Liver (tissue), 9 donors: ENCODE results near the gene ADTRP. TPM values are rescaled to one million over a fixed set of nuclear protein-coding genes. Genes with fewer than 3 reads are reported as not detected.
"Not testable (repeated sequence)": the region's sequence is repeated elsewhere in the genome, so short reads cannot be mapped to it uniquely, and the experiment has no call there.

Experiments
- DNase-seq: peaks from one replicate; pipeline ENCODE4 v3.0.0-alpha.2; 2017; ENCODE audit warnings: low spot score
- H3K27ac ChIP-seq, 2 donors: one replicate each; pipeline ENCODE4 v1.7.0; 2013; ENCODE audit warnings: inconsistent platforms in 2 of 2, low read length in 2 of 2, control low read depth in 1 of 2, low read depth in 1 of 2, mild to moderate bottlenecking in 1 of 2
- H3K27me3 ChIP-seq, 4 donors: one replicate each; pipeline versions ENCODE4 v1.6.1 to v1.7.0; 2013; ENCODE audit warnings: low read length in 3 of 4, inconsistent platforms in 1 of 4, mild to moderate bottlenecking in 1 of 4, moderate library complexity in 1 of 4; ENCODE audit not compliant: control insufficient read depth in 4 of 4, insufficient read depth in 4 of 4
- H3K36me3 ChIP-seq, 4 donors: one replicate each; pipeline versions ENCODE4 v1.6.1 to v1.7.0; 2013; ENCODE audit warnings: low read length in 3 of 4, mild to moderate bottlenecking in 3 of 4, low read depth in 1 of 4, moderate library complexity in 1 of 4; ENCODE audit not compliant: control insufficient read depth in 4 of 4, insufficient read depth in 3 of 4
- H3K4me1 ChIP-seq, 4 donors: one replicate each; pipeline versions ENCODE4 v1.6.1 to v1.7.0; 2013; ENCODE audit warnings: low read length in 3 of 4, mild to moderate bottlenecking in 3 of 4, moderate library complexity in 1 of 4; ENCODE audit not compliant: control insufficient read depth in 4 of 4, insufficient read depth in 4 of 4
- H3K4me3 ChIP-seq, 3 donors: one replicate each; pipeline versions ENCODE4 v1.6.1 to v1.7.0; 2013; ENCODE audit warnings: low read length in 3 of 3, control low read depth in 1 of 3, low read depth in 1 of 3, mild to moderate bottlenecking in 1 of 3
- H3K9ac ChIP-seq, 2 donors: one replicate each; pipeline ENCODE4 v1.7.0; 2013; ENCODE audit warnings: low read length in 2 of 2, mild to moderate bottlenecking in 2 of 2, moderate library complexity in 2 of 2, control low read depth in 1 of 2, low read depth in 1 of 2
- H3K9me3 ChIP-seq, 4 donors: one replicate each; pipeline versions ENCODE4 v1.6.1 to v1.7.0; 2013; ENCODE audit warnings: low read length in 3 of 4; ENCODE audit not compliant: control insufficient read depth in 4 of 4
- EGR1 ChIP-seq, 2 donors: IDR thresholded peaks; 2 replicates each; pipeline ENCODE4 v1.6.1; 2016 to 2018; ENCODE audit warnings: antibody characterized with exemption in 2 of 2, low read depth in 2 of 2
- FOXA1 ChIP-seq: IDR thresholded peaks from 2 replicates; pipeline ENCODE4 v1.6.1; 2016; ENCODE audit warnings: antibody characterized with exemption
- FOXA2 ChIP-seq: IDR thresholded peaks from 2 replicates; pipeline ENCODE4 v1.6.1; 2016; ENCODE audit warnings: antibody characterized with exemption
- GABPA ChIP-seq, 2 donors: IDR thresholded peaks in 1 of 2; conservative IDR thresholded peaks in 1 of 2; 2 replicates each; pipeline ENCODE4 v1.6.1; 2016; ENCODE audit warnings: antibody characterized with exemption in 2 of 2, mild to moderate bottlenecking in 1 of 2, moderate library complexity in 1 of 2
- HNF4A ChIP-seq, 2 donors: conservative IDR thresholded peaks; 2 replicates each; pipeline ENCODE4 v1.6.1; 2016; ENCODE audit warnings: antibody characterized with exemption in 2 of 2, mild to moderate bottlenecking in 2 of 2
- HNF4G ChIP-seq: IDR thresholded peaks from 2 replicates; pipeline ENCODE4 v1.6.1; 2016; ENCODE audit warnings: antibody characterized with exemption
- JUND ChIP-seq, 2 donors: IDR thresholded peaks; 2 replicates each; pipeline ENCODE4 v1.6.1; 2016; ENCODE audit warnings: antibody characterized with exemption in 2 of 2
- NR2F2 ChIP-seq: IDR thresholded peaks from 2 replicates; pipeline ENCODE4 v1.6.1; 2016; ENCODE audit warnings: antibody characterized with exemption
- RAD21 ChIP-seq, 2 donors: IDR thresholded peaks; 2 replicates each; pipeline ENCODE4 v1.6.1; 2016; ENCODE audit warnings: antibody characterized with exemption in 2 of 2, mild to moderate bottlenecking in 2 of 2
- RXRA ChIP-seq, 2 donors: IDR thresholded peaks; 2 replicates each; pipeline ENCODE4 v1.6.1; 2017 to 2018; ENCODE audit warnings: antibody characterized with exemption in 2 of 2, mild to moderate bottlenecking in 1 of 2
- SP1 ChIP-seq: IDR thresholded peaks from 2 replicates; pipeline ENCODE4 v1.6.1; 2018; ENCODE audit warnings: antibody characterized with exemption, mild to moderate bottlenecking
- TAF1 ChIP-seq: conservative IDR thresholded peaks from 2 replicates; pipeline ENCODE4 v1.6.1; 2016; ENCODE audit warnings: antibody characterized with exemption, mild to moderate bottlenecking
- YY1 ChIP-seq: IDR thresholded peaks from 2 replicates; pipeline ENCODE4 v1.6.1; 2016; ENCODE audit warnings: antibody characterized with exemption, mild to moderate bottlenecking
- WGBS: extraction: QIAGEN DNeasy Blood & Tissue Kit; methylation state at CpG from one replicate; pipeline ENCODE4 v1.1.7; 2013; 5-methylcytosine and 5-hydroxymethylcytosine counted together
- polyA plus RNA-seq, 2 donors: library from polyadenylated mRNA; stranded (reverse) in 1 of 2; unstranded in 1 of 2; fragments of 200-250 nt in 1 of 2; fragments of >200 nt in 1 of 2; fragmentation: Nextera tagmentation in 1 of 2; extraction: Ambion mirVana in 1 of 2; gene quantifications; one replicate each; pipeline versions ENCODE4 v1.2.1 to v1.2.3, GENCODE V29; 2013 to 2015
- total RNA-seq, 2 donors: library from RNA; depleted of rRNA; stranded (reverse); fragments of >200 nt; gene quantifications; one replicate each; pipeline ENCODE4 v1.2.3, GENCODE V29; 2014
- TF ChIP-seq, protein P1 (sequence below): IDR thresholded peaks from 2 replicates; pipeline ENCODE4 v1.6.1; 2016; ENCODE audit warnings: antibody characterized with exemption, mild to moderate bottlenecking
- TF ChIP-seq, protein P2 (sequence below): IDR thresholded peaks from 2 replicates; pipeline ENCODE4 v1.6.1; 2016; ENCODE audit warnings: antibody characterized with exemption
- TF ChIP-seq, protein P3 (sequence below): IDR thresholded peaks from 2 replicates; pipeline ENCODE4 v1.6.1; 2016; ENCODE audit warnings: antibody characterized with exemption
- TF ChIP-seq, protein P4 (sequence below): fragments of 150-350 bp; IDR thresholded peaks from 2 replicates; pipeline ENCODE4 v1.5.1; 2017; ENCODE audit warnings: improper control_type of control experiment, low read depth, low read length; ENCODE audit not compliant: missing input control
- donor health status: healthy.
- donor health status: healthy.
- donor health status: healthy.
- donor health status: healthy.
- donor health status: healthy.

ADTRP gene
- total and polyA plus RNA-seq, 4 donors = 0.21 to 2.0 (median 0.50) TPM; not detected in 1

DNA sequence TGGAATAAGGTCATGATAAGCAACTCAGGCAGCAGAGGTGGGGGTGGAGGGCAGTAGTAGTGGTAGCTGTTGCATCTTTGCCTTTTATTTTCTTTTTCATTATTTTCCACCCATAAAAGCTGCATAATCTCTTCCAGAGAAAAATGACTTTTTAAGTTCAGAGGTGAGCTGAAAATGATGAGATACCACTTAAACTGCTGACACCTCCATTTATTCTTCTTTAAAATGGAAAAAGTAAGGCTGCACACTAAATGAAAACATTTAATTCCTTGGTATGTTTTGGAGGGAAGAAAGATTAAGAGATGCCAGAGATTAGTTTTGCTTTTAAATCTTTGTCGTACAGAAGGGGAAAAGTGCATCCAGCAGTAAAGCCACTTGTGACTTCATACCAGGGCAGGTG, 97.2 kb downstream of the ADTRP start:
- no peak for DNase-seq
- Histone ChIP-seq H3K27ac (no peak overlapping the region), H3K9me3 (no peaks in the 10 kb centered on the region), H3K36me3 (no peaks in the 10 kb centered on the region), H3K4me1 (peaks cover 0 to 2% (median under 1%) of the 10 kb centered on the region in 4 donors), H3K9ac (no peak overlapping the region), H3K27me3 (no peaks in the 10 kb centered on the region), H3K4me3 (no peak overlapping the region)
- TF ChIP-seq EGR1 (IDR thresholded peaks at IDR 0.05; ENCODE audit: low read depth in 2 of 2) (no peak), HNF4A (conservative IDR thresholded peaks at IDR 0.05) (no peak), RXRA (IDR thresholded peaks at IDR 0.05) (no peak), GABPA (IDR thresholded peaks at IDR 0.05 in 1 of 2, conservative IDR thresholded peaks at IDR 0.05 in 1 of 2) (no peak), TAF1 (no peak), FOXA1 (no peak), SP1 (no peak), NR2F2 (no peak), YY1 (no peak), FOXA2 (no peak), HNF4G (no peak), JUND (IDR thresholded peaks at IDR 0.05) (no peak), RAD21 (IDR thresholded peaks at IDR 0.05) (no peak)
- TF ChIP-seq, protein P1, sequence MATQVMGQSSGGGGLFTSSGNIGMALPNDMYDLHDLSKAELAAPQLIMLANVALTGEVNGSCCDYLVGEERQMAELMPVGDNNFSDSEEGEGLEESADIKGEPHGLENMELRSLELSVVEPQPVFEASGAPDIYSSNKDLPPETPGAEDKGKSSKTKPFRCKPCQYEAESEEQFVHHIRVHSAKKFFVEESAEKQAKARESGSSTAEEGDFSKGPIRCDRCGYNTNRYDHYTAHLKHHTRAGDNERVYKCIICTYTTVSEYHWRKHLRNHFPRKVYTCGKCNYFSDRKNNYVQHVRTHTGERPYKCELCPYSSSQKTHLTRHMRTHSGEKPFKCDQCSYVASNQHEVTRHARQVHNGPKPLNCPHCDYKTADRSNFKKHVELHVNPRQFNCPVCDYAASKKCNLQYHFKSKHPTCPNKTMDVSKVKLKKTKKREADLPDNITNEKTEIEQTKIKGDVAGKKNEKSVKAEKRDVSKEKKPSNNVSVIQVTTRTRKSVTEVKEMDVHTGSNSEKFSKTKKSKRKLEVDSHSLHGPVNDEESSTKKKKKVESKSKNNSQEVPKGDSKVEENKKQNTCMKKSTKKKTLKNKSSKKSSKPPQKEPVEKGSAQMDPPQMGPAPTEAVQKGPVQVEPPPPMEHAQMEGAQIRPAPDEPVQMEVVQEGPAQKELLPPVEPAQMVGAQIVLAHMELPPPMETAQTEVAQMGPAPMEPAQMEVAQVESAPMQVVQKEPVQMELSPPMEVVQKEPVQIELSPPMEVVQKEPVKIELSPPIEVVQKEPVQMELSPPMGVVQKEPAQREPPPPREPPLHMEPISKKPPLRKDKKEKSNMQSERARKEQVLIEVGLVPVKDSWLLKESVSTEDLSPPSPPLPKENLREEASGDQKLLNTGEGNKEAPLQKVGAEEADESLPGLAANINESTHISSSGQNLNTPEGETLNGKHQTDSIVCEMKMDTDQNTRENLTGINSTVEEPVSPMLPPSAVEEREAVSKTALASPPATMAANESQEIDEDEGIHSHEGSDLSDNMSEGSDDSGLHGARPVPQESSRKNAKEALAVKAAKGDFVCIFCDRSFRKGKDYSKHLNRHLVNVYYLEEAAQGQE = no peak
- TF ChIP-seq, protein P2, sequence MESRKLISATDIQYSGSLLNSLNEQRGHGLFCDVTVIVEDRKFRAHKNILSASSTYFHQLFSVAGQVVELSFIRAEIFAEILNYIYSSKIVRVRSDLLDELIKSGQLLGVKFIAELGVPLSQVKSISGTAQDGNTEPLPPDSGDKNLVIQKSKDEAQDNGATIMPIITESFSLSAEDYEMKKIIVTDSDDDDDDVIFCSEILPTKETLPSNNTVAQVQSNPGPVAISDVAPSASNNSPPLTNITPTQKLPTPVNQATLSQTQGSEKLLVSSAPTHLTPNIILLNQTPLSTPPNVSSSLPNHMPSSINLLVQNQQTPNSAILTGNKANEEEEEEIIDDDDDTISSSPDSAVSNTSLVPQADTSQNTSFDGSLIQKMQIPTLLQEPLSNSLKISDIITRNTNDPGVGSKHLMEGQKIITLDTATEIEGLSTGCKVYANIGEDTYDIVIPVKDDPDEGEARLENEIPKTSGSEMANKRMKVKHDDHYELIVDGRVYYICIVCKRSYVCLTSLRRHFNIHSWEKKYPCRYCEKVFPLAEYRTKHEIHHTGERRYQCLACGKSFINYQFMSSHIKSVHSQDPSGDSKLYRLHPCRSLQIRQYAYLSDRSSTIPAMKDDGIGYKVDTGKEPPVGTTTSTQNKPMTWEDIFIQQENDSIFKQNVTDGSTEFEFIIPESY = no peak
- TF ChIP-seq, protein P3, sequence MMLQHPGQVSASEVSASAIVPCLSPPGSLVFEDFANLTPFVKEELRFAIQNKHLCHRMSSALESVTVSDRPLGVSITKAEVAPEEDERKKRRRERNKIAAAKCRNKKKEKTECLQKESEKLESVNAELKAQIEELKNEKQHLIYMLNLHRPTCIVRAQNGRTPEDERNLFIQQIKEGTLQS = no peak
- TF ChIP-seq, protein P4, sequence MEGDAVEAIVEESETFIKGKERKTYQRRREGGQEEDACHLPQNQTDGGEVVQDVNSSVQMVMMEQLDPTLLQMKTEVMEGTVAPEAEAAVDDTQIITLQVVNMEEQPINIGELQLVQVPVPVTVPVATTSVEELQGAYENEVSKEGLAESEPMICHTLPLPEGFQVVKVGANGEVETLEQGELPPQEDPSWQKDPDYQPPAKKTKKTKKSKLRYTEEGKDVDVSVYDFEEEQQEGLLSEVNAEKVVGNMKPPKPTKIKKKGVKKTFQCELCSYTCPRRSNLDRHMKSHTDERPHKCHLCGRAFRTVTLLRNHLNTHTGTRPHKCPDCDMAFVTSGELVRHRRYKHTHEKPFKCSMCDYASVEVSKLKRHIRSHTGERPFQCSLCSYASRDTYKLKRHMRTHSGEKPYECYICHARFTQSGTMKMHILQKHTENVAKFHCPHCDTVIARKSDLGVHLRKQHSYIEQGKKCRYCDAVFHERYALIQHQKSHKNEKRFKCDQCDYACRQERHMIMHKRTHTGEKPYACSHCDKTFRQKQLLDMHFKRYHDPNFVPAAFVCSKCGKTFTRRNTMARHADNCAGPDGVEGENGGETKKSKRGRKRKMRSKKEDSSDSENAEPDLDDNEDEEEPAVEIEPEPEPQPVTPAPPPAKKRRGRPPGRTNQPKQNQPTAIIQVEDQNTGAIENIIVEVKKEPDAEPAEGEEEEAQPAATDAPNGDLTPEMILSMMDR = no peak
- WGBS = 97% methylated on average over 1 of the region's 1 CpG

DNA sequence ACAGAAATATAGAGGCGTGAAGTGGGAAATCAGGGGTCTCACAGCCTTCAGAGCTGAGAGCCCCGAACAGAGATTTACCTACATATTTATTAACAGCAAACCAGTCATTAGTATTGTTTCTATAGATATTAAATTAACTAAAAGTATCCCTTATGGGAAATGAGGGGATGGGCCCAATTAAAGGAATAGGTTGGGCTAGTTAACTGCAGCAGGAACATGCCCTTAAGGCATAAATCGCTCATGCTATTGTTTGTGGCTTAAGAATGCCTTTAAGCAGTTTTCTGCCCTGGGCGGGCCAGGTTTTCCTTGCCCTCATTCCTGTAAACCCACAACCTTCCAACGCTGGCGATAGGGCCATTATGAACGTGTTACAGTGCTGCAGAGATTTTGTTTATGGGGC, 98.1 kb downstream of the ADTRP start:
- H3K9ac ChIP-seq, DNase-seq, H3K27ac ChIP-seq, H3K4me1 ChIP-seq, H3K9me3 ChIP-seq, H3K27me3 ChIP-seq, H3K4me3 ChIP-seq, H3K36me3 ChIP-seq: not testable (repeated sequence)
- WGBS = 89% methylated on average over 7 of the region's 7 CpGs
